HG02759 (cell line): ENCODE results near the gene TCEAL3.
"Not testable (repeated sequence)": the region's sequence is repeated elsewhere in the genome, so short reads cannot be mapped to it uniquely, and the experiment has no call there.

ENCODE experiments used
- ATAC-seq: cut with Tn5 transposase; IDR thresholded peaks from one replicate; pipeline ENCODE4 v1.9.1; 2021; ENCODE audit warnings: mild to moderate bottlenecking, moderate library complexity; ENCODE audit not compliant: unreplicated experiment

The TCEAL3 gene

DNA sequence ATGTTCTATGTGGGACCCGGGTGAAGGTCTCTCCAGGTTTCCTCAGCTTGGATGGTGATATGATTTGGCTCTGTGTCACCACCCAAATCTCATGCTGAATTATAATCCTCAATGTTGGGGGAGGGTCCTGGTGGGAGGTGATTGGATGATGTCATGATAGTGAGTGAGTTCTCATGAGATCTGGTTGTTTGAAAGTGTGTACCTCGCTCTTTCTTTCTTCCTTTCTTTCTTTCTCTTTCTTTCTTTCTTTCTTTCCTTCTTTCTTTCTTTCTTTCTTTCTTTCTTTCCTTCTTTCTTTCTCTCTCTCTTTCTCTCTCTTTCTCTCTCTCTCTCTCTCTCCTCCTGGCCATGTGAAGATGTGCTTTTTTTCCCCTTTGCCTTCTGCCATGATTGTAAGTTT, 51.7 kb downstream of the TCEAL3 start:
- not testable (repeated sequence) for ATAC-seq
